Effector memory CD4-positive, alpha-beta T cell (primary cell): ENCODE data around the gene LMOD2.

ENCODE experiments used
- DNase-seq, 3 donors: peaks; one replicate each; pipeline ENCODE4 v3.0.0-alpha.2; 2020
- H3K27ac ChIP-seq: 2 replicates; pipeline ENCODE4 v1.7.0; 2013; ENCODE audit warnings: mild to moderate bottlenecking, low read length, moderate library complexity; ENCODE audit not compliant: insufficient read depth, poor library complexity, severe bottlenecking
- H3K27me3 ChIP-seq: replicated peaks from 2 replicates; pipeline ENCODE4 v1.7.0; 2013; ENCODE audit warnings: mild to moderate bottlenecking, low read length; ENCODE audit not compliant: insufficient read depth, control insufficient read depth, poor library complexity, severe bottlenecking
- H3K36me3 ChIP-seq: 2 replicates; pipeline ENCODE4 v1.7.0; 2013; ENCODE audit warnings: mild to moderate bottlenecking, low read length, moderate library complexity; ENCODE audit not compliant: control insufficient read depth, insufficient read depth
- H3K4me1 ChIP-seq: 2 replicates; pipeline ENCODE4 v1.7.0; 2013; ENCODE audit warnings: low read length, mild to moderate bottlenecking; ENCODE audit not compliant: control insufficient read depth, insufficient read depth, poor library complexity, severe bottlenecking
- H3K4me3 ChIP-seq: 2 replicates; pipeline ENCODE4 v1.7.0; 2013; ENCODE audit warnings: low read length, low read depth, mild to moderate bottlenecking; ENCODE audit not compliant: insufficient read depth, poor library complexity, severe bottlenecking
- H3K9me3 ChIP-seq: 2 replicates; pipeline ENCODE4 v1.7.0; 2013; ENCODE audit warnings: mild to moderate bottlenecking, low read length, moderate library complexity; ENCODE audit not compliant: control insufficient read depth

The LMOD2 gene

GRCh38 chr7:123681561-123681960, 25.9 kb downstream of the LMOD2 start:
- no peak for DNase-seq
- H3K27me3 ChIP-seq: no peaks in the 10 kb centered on the region
- no peaks in the 10 kb centered on the region for H3K9me3 ChIP-seq
- H3K4me3 ChIP-seq: no peak overlapping the region
- H3K4me1 ChIP-seq: no peaks in the 10 kb centered on the region
- H3K36me3 ChIP-seq: peaks cover 5% of the 10 kb centered on the region
- H3K27ac ChIP-seq: no peak overlapping the region

GRCh38 chr7:123682690-123683089, 27.0 kb downstream of the LMOD2 start:
- no peaks in the 10 kb centered on the region for H3K9me3 ChIP-seq
- no peak for DNase-seq

GRCh38 chr7:123687161-123687560, 31.5 kb downstream of the LMOD2 start:
- Histone ChIP-seq H3K27me3 (no peaks in the 10 kb centered on the region), H3K27ac (no peak overlapping the region), H3K4me3 (no peak overlapping the region), H3K36me3 (peaks cover 11% of the 10 kb centered on the region), H3K9me3 (no peaks in the 10 kb centered on the region), H3K4me1 (no peaks in the 10 kb centered on the region)
- no peak for DNase-seq

More at GRCh38 chr7:123682690-123683089, 27.0 kb downstream of the LMOD2 start:
- peaks cover 5% of the 10 kb centered on the region for H3K36me3 ChIP-seq
- no peak overlapping the region for H3K4me3 ChIP-seq
- no peaks in the 10 kb centered on the region for H3K27me3 ChIP-seq
- no peaks in the 10 kb centered on the region for H3K4me1 ChIP-seq
- H3K27ac ChIP-seq: no peak overlapping the region

GRCh38 chr7:123687727-123688126, 32.1 kb downstream of the LMOD2 start:
- Histone ChIP-seq H3K4me3 (no peak overlapping the region), H3K4me1 (no peaks in the 10 kb centered on the region), H3K9me3 (no peaks in the 10 kb centered on the region), H3K36me3 (peaks cover 17% of the 10 kb centered on the region), H3K27ac (no peak overlapping the region), H3K27me3 (no peaks in the 10 kb centered on the region)
- no peak for DNase-seq

GRCh38 chr7:123689250-123689649, 33.6 kb downstream of the LMOD2 start:
- DNase-seq: no peak
- no peaks in the 10 kb centered on the region for H3K9me3 ChIP-seq
- no peak overlapping the region for H3K4me3 ChIP-seq
- H3K4me1 ChIP-seq: no peaks in the 10 kb centered on the region
- no peaks in the 10 kb centered on the region for H3K27me3 ChIP-seq
- peaks cover 27% of the 10 kb centered on the region for H3K36me3 ChIP-seq
- H3K27ac ChIP-seq: no peak overlapping the region

- Histone ChIP-seq H3K27ac (no peak overlapping the region), H3K36me3 (peaks cover 29% of the 10 kb centered on the region)
Observed at GRCh38 chr7:123690550-123690949, 34.9 kb downstream of the LMOD2 start.

GRCh38 chr7:123692471-123692877, 36.8 kb downstream of the LMOD2 start:
- no peaks in the 10 kb centered on the region for H3K27me3 ChIP-seq
- H3K4me3 ChIP-seq: no peak overlapping the region
- DNase-seq: no peak
- no peaks in the 10 kb centered on the region for H3K9me3 ChIP-seq
- peaks cover 34% of the 10 kb centered on the region for H3K36me3 ChIP-seq
- H3K4me1 ChIP-seq: no peaks in the 10 kb centered on the region
- H3K27ac ChIP-seq: no peak overlapping the region

More at GRCh38 chr7:123690550-123690949, 34.9 kb downstream of the LMOD2 start:
- no peaks in the 10 kb centered on the region for H3K9me3 ChIP-seq
- no peak for DNase-seq
- H3K4me1 ChIP-seq: no peaks in the 10 kb centered on the region
- no peak overlapping the region for H3K4me3 ChIP-seq
- no peaks in the 10 kb centered on the region for H3K27me3 ChIP-seq

GRCh38 chr7:123695944-123696677, 40.4 kb downstream of the LMOD2 start:
- Histone ChIP-seq H3K27me3 (no peaks in the 10 kb centered on the region), H3K27ac (no peak overlapping the region), H3K4me3 (no peak overlapping the region), H3K4me1 (no peaks in the 10 kb centered on the region), H3K36me3 (peaks cover 31% of the 10 kb centered on the region), H3K9me3 (no peaks in the 10 kb centered on the region)
- DNase-seq: no peak

GRCh38 chr7:123705211-123705901, 49.7 kb downstream of the LMOD2 start:
- Histone ChIP-seq H3K27me3 (no peaks in the 10 kb centered on the region), H3K27ac (no peak overlapping the region), H3K4me3 (no peak overlapping the region), H3K36me3 (peaks cover 22% of the 10 kb centered on the region), H3K4me1 (no peaks in the 10 kb centered on the region), H3K9me3 (no peaks in the 10 kb centered on the region)
- DNase-seq: no peak

GRCh38 chr7:123709525-123709924, 53.9 kb downstream of the LMOD2 start:
- Histone ChIP-seq H3K27ac (no peak overlapping the region), H3K4me1 (peaks cover 8% of the 10 kb centered on the region), H3K9me3 (no peaks in the 10 kb centered on the region), H3K36me3 (peaks cover 22% of the 10 kb centered on the region), H3K4me3 (no peak overlapping the region), H3K27me3 (no peaks in the 10 kb centered on the region)
- DNase-seq: no peak
